GM21526 (cell line): ENCODE measurements around the gene CCDC24.

Source experiments
- ATAC-seq: cut with Tn5 transposase; IDR thresholded peaks from one replicate; pipeline ENCODE4 v1.9.1; 2021; ENCODE audit warnings: moderate library complexity; ENCODE audit not compliant: unreplicated experiment, low FRiP score

CCDC24 gene

DNA sequence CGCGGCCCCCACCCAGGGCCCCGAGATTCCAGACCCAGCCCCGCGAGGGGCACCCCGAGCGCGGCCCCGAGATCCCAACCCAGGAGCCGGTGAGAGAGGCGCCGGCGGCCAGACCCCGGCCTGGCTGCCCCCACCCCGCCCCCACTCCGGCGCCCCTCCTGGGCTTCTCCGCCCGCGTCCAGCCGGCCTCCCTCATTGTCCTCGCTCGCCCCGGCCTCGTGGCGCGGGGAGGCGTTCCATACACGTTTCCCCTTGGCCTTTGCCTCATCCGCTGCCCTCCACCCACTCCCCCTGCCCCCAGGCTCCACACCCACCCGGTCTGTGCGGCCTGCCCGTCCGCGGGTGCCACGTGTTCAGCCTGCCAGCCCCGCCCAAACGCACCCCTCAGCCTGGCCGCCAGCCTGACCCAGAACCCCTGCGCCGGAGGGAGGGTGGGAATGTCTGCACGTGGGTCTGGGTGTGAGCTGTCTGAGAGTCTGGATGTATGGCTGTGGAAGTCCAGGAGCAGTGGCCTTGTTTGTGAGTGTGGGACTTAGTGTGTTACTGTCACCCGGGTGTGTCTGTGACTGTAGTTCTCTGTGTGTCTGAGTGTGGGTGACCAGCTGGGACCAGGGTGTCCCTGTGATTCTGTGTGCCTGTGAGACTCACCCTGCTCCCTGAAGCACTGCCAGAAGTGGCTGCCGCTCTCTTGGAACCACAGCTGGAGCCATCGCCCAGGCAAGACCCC is 11.7 kb upstream of the CCDC24 start:
- no peak for ATAC-seq

DNA sequence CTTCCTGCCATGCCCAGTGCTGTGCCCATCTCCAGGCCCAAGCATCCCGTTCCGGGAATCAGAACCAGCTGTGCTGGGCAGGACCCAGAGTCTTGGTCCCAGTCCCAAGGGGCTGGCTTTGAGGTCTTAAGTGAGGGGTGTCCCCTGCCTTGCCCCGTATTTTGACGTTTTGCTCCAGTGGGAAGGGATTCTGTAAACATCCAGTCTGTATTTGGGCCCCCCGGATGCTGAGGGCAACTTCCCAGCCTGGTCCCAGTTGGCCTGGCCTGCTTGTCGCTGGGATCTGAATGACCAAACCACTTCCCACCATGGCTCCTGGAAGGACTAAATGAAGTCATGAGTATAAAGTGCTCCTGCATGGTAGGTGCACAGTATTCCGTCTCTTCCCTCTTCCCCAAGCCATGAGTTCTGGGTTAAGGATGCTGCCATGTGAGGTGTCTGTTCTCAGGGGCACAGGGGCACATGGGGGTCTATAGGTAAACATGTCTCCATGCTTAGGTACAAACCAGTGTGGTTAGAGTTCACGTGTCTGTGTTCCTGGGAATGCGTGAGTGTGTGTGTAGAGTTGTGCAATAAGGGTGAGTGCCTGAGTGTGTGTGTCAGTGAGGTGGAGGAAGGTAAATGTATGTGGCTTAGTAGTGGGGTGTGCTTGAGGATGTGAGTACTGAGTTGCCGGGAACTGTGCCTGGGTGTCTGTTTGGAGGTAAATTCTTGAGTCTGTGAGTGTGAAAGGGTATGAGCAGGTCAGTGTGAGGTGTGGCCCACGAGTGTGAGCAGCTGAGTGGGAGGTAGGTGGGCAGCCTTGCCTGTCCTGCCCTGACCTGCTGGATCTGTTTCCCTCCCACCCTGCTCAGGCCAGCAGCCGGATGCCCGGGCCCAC is 10.9 kb upstream of the CCDC24 start:
- ATAC-seq = no peak

DNA sequence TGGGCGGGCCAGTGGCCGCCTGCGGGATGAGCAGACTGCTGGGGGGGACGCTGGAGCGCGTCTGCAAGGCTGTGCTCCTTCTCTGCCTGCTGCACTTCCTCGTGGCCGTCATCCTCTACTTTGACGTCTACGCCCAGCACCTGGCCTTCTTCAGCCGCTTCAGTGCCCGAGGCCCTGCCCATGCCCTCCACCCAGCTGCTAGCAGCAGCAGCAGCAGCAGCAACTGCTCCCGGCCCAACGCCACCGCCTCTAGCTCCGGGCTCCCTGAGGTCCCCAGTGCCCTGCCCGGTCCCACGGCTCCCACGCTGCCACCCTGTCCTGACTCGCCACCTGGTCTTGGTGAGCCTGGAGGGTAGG is 10.3 kb upstream of the CCDC24 start:
- no peak for ATAC-seq

- no peak for ATAC-seq
These were observed 9.8 kb upstream of the CCDC24 start for GRCh38 chr1:43981636-43982035.

- no peak for ATAC-seq
These were observed 9.2 kb upstream of the CCDC24 start for GRCh38 chr1:43982241-43982640.

DNA sequence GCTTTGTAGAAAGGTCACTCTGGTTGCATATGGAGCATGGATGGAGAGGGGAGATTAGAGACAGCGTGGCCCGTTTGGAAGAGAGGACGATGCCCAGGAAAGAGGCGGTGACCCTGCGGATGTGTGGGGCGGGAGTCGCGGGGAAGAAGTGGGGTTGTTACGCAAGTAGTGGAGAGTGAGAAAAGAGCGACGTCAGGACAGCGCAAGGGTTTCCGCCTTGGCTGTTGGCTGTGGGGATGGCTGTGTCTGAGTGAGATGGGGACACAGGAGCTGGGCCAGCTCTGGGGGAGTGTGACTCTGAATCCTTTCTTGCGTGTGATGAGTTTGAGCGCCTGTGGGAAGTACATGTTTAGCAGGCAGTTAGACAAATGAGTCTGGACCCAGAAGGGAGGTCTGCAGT is 8.6 kb upstream of the CCDC24 start:
- ATAC-seq = no peak

DNA sequence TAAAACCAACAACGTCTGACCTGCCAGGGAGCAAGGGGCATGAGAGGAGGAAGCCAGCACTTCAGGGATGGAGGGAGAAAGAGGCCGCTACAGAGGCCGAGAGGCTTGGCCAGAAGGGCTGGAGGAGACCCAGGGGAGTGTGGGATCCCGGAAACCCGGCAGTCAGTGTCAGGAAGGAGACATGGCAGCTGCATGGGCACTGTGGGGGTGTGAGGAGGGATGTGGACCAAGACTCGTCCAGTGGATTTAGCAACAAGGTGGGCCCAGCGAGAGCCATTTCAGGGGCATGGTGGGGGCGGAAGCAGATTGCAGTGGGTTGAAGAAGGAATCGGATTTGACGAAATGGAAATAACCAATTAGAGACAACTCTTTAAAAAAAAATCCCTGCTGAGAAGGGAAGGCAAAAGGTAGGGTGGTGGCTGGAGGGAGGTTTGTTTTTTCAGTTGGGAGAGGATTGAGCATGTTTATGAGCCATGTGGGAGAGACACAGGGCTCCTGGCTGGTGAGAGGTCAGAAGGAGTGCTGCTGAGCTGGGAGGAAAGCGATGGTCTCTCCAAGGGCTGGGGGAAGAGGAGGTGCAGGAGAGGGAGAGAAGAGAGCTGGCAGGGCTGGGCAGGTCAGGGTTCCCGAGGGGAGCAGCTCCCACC is 8.0 kb upstream of the CCDC24 start:
- no peak for ATAC-seq

DNA sequence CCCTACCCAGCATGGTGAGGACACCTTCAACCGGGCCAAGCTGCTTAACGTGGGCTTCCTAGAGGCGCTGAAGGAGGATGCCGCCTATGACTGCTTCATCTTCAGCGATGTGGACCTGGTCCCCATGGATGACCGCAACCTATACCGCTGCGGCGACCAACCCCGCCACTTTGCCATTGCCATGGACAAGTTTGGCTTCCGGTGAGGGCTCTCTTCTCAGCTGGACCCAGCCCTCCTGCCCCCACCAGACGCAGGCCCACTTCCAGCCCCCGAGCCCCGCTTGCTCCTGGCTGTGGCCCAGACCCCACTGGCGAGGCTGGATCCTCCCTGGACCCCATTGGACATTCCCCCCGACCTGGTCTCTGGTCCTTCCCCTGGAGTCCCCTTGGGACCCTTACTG is 6.5 kb upstream of the CCDC24 start:
- no peak for ATAC-seq

DNA sequence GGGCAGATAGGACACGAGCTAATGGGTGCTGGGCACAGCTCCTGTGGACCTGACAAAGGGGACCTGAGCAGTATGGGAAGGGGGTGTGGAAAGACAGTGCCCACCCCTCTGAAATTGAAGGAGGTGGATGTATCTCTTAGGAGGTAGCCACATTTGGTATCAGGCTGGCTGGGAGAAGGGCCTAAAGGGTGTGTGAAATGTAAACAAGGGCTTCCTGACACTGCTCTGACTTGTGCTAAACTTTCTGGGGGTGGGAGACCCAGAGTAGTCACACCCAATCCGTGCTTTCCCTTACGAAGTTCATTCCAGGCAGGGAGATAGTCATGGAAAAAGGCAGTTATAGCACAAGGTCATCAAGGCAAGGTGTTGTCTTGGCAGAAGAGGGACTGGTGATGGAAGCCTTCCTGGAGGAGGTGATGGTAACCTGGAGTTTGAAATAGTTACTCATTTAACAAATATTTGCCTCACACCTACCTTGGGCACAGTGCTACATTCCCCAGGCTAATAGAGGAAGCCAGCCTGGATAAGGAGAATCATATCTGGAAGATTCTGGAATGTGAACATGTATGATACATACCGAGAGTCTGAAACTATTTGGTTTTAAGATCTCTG is 5.3 kb upstream of the CCDC24 start:
- ATAC-seq = no peak

DNA sequence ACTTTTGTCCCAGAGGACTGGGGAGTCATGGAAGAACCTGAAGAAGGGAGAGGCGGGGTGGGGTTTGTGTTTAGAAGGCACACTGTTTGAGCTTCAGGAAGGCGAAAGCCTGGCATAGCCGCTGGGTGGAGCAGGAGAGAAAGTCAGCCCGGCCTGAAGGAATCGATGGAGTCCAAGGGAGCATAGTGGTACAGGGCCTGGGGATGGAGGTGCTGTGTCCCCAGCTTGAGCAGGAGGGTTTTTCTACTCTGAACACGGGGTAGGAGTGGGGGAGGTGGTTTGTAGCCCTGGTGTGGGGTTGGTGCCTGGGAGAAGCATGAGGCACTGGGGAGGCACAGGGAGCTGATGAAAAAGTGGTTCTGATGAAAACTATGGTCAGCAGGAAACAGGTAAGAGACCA is 4.7 kb upstream of the CCDC24 start:
- no peak for ATAC-seq

DNA sequence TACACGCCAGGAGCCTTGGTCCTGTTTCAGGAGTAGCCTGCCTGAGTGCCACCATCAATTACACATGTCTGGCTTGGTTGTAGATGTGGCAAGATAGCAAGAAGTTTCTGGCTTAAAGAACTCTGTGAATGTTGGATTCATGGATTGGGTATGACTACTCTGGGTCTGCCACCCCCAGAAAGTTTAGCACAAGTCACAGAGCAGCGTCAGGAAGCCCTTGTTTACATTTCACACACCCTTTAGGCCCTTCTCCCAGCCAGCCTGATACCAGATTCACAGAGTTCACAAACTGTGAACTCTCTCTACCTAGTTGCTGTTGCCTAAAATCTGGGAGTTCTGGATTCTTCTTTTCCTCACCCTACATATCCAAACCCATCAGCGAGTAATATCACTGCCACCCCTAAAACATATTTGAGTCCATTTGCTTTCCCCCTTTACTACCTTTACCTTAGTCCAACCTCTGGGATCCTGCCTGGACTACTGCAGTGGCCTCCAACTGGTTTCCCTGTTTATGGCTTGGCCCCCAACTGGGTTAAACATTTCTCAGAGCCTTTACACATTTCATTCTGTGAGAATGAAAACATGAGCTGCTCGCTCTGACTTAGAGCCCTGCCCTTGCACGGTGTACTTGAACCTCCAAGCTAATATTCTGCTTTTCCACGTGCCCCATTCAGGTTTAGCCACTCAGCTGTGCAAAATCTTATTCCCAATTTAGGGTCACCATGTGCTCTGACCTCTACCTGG is 4.1 kb upstream of the CCDC24 start:
- ATAC-seq = no peak

GRCh38 chr1:43990271-43991199 is 864 bp upstream of the CCDC24 start:
- ATAC-seq = no peak

DNA sequence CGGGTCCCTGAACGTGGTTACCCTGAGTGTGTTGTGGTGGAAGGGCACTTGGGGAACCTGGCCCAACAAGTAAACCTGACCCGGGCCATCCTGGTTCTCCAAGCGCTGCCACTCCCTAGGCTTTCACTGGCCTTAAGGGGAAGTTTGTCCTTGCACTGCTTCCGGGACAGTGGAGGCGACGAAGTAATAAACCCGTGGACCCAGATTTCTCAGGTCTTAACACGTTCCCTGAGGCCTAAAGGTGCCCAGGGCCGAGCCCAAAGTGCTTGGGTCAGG is 261 bp upstream of the CCDC24 start:
- peak; percentile 6 for ATAC-seq

DNA sequence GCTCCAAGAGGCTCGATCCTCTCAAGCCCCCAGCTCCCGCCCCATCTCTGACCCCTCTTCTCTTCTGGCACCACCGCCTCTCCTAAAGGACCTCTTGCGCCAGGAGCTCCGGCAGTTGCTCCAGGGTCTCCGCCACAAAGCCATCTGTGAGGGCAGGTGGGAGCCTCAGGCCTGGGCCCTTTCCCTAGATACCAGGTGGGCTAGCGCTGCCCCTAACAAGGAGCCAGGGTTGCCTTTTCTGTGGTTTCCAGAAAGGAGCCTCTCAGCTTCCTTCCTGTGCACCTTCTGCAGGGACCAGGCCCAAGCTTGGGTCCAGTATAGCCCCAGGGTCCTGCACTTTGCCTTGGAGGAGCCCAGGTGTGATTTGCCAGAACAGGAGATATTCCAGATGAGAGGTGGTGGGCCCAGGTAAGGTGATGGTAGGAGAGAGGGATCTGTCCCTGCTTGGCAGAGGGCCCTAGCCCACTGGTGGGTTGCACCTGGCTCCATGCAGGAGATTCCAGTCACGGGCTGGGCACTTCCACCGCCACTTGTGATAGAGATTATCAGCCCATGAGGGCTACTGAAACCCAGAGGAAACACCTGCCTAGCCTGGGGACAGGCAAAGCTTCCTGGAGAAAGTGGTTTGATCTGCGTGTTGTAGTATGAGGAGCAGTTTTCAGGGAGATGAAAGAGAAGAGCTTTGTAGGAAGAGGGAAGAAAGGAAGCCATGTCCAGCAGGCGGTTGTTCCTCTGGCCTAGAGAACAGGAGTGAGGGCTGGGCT is 1.0 kb downstream of the CCDC24 start:
- no peak for ATAC-seq

GRCh38 chr1:43993206-43993914 is 2.0 kb downstream of the CCDC24 start:
- ATAC-seq = no peak

DNA sequence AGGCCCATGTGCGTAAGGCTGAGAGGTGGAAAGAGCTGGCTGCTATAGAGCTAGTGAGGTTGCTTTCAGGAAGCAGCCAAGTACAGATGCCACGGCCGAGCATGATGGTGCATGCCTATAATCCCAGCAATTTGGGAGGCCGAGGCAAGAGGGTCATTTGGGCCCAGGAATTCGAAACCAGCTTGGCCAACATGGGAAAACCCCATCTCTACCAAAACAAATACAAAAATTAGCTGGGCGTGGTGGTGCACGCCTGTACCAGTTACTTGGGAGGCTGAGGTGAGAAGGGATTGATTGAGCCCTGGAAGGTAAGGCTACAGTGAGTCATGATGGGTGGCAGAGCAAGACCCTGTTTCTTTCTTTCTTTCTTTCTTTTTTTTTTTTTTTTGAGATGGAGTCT is 2.7 kb downstream of the CCDC24 start:
- no peak for ATAC-seq

- ATAC-seq = no peak
These were observed 3.7 kb downstream of the CCDC24 start for GRCh38 chr1:43994794-43995790.
